Islet precursor cell (in vitro differentiated cells): ENCODE results near the gene ZNF57.
A peak's percentile ranks its signal among the peaks of the same experiment; 100 is the strongest.
"Not testable (repeated sequence)": the region's sequence is repeated elsewhere in the genome, so short reads cannot be mapped to it uniquely, and the experiment has no call there.

Experiments
- DNase-seq: peaks from one replicate; pipeline ENCODE4 v3.0.0-alpha.2; 2018

ZNF57 gene

DNA sequence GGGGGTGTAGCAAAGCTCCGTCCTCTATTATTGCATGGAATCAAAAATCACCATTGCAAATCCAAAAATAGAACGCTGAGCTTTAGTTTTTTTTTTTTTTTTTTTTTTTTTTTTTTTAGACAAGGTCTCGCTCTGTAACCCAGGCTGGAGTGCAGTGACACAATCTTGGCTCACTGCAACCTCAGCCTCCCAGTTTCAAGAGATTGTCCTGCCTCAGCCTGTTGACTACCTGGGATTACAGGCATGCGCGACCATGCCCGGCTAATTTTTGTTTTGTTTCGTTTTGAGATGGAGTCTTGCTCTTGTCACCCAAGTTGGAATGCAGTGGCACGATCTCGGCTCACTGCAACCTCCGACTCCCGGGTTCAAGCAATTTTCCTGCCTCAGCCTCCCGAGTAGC, 59.4 kb downstream of the ZNF57 start:
- DNase-seq = no peak

DNA sequence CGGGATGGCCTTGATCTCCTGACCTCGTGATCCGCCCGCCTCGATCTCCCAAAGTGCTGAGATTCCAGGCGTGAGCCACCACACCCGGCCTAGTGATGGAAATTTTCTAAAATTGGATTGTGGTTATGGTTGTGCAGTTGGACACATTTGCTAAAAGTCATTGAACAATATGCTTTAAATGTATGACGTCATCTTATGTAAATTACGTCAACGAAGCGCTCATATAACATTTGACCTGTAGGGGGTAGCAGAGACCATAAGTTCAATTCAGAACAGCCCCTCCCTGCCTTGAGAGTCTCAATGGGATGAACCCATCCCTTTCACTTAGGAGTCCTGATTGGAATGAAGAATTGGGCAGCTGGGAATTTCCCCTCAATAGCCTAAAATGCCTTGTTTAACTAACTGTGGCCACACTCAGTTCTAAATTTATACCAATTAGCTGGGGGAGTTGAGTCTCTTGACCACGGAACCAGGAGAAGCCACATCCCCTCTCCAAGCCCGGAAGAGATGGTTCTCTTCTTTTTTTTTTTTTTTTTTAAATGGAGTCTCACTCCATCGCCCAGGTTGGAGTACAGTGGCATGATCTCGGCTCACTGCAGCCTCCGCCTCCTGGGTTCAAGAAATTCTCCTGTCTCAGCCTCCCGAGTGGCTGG, 61.4 kb downstream of the ZNF57 start:
- DNase-seq = peak; percentile 62

GRCh38 chr19:2963122-2963521, 62.4 kb downstream of the ZNF57 start:
- DNase-seq = no peak

- DNase-seq = not testable (repeated sequence)
Observed at GRCh38 chr19:2963631-2964030, 62.9 kb downstream of the ZNF57 start.

GRCh38 chr19:2964874-2965273, 64.1 kb downstream of the ZNF57 start:
- no peak for DNase-seq

DNA sequence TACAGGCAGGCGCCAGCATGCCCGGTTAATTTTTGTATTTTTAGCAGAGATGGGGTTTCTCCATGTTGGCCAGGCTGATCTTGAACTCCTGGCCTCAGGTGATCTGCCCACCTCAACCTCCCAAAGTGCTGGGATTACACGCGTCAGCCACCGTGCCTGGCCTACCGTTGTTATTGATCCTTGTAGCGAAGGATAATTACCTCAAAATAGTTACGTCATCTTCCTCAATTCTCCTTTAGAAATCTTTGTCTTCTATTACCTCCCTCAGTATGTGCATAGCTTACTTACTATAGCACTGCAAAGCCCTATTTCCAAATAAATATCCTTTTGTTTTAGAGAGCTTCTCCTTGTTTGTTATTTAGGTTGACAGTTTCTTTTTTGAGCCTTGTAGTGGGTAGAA, 67.2 kb downstream of the ZNF57 start:
- no peak for DNase-seq
